ENCODE results near the gene MED9.

The MED9 gene

DNA sequence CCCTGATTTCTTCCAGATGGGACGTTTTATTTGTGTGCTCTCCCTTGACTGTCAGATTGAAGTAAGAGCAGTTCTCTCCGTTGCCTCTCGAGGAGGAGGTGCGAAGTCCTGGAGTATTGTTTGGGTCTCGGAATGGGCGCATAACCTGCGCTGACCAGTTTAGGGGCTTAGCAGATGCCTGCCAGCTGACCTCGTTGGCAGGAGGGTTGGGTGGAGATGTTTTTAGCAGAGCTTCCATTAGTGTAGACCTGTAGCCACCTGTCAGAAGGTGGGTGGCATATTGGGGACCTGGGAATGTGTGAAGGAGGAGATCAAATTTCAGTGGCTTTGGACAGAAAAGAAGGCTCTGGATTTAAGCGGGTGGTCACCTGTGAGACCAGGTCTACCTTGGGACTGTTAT lies 15.8 kb downstream of the MED9 start:
- DNase-seq, result no peak

DNA sequence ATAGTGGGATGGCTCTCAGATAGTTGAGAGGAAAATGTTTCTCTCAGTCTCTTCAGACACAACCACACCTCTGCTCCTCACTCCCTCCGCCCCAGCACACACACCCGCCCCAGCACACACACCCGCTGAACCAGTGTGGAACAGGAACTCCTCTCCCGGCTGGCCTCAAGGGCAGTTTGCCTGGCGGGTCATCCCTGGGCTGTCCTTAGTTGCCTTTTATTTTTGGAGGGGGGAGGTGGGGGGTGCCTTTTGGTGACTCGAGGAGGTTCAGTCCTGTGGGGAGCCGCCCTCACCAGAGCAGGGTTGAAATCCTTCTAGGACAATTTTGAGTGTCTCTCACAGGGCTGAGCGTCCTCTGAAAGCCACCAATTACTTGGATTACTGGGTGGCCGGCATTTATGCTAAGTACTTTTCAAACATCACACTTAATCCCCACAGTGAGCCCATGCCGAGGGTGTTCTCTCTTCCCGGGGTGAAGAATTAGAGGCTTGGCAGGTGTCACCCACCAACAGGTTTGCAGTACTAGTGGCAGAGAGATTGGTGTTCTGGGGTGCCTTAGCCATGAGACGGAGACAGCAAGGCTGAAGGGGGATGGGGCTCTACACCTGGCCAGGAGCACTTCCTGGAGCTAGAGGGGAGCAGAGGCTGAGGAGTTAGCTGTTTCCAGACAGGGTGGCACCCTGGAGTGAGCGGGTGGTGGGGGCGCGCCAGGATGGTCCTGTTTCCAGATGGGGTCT lies 16.6 kb downstream of the MED9 start:
- no peak for DNase-seq

DNA sequence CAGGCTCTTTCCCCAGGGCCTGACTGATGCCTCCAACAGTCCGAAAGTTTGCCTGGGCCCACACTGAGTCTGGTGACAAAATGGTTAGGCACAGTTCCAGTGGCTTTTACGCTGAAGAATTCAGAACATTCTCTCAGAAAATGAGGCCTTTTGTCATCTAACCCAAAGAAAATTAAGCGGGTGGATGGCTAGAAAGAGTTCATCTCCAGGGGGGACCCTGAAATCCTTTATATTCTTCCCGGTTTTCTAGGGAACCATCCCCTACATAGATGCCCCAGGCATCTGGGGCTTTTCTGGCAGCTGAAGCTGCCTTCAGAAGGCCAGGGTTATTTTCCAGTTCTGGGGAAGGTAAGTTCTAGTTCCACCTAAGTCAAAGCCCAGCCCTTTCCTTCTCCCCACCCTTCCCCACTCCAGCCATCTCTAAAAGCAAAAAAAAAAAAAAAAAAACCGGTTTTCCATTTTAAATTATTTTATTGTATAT lies 17.2 kb downstream of the MED9 start:
- DNase-seq, result no peak

DNA sequence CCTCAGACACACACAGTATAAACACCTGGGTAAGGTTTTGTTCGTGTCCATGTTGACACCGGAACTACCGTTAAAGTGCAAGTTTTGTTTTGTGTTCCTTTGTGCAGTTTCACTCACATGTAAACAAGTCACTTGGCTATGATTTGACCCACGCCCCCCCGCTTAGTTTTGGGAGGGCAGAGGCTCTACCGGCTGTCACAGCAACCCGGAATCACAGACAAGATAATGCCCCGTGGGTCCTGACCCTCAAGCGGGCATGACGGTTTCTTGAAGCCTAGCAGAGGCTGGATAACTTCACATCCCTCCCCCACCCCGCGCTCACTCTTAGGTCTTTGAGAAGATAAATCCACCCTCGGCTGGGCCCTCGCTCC lies 17.7 kb downstream of the MED9 start:
- no peak for DNase-seq

DNA sequence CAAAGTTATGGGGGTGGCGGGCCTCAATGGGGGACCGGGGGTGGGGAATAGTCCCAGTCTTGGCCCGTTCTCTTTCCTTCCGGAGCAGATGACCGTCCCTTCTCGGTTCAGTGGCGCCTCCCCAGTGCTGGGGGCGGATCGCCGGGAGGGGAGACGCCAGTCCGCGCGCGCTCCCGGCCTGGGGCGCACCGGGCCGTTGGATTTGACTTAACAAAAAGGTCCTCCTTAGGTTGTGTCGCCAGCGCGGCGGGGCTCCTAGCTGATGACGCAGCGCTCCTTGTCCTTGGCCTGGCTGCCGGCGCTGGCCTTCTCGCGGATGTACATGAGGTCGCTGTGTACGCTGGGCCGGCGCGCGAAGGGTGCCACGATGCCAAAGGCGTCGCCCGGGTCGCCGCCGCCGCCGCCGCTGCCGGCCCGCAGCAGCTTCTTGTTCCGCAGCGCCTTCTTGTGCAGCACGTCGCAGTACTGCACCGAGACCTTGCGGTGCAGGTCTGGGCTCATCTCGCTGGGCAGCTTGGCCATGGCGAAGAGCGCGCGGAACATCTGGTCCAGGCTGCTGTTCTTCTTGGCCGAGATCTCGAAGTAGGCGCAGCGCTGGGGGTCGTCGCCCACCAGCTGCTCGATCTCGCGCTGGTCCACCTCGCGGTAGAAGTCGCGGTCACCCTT lies 18.2 kb downstream of the MED9 start:
- no peak for DNase-seq

DNA sequence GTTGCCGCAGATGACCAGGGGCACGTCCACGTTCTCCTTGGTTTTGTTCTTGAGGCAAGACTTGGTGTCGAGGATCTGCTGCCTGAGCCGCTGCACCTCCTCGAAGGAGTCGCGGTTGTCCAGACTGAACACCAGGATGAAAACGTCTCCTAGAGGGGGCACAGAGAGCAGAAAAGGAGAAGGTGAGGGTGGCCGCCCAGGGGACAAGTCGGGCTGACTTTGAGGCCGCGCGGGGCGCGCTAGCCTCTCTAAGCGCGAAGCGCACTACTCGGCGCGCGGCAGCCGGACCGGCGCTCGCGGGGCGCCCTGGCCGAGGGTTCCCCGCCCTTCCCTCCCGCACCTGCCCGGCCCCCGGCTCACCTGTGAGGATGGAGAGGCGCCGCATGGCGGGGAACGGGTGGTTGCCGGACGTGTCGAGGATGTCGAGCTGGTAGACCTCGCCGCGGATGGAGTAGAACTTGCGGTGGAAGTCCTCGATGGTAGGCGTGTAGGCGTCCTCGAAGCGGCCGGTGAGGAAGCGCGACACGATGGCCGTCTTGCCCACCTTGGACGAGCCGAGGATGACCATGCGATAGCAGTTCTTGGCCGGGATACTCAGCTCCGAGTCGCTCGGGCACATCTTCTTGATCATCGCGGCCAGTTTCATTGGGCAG lies 18.9 kb downstream of the MED9 start:
- no peak for DNase-seq

DNA sequence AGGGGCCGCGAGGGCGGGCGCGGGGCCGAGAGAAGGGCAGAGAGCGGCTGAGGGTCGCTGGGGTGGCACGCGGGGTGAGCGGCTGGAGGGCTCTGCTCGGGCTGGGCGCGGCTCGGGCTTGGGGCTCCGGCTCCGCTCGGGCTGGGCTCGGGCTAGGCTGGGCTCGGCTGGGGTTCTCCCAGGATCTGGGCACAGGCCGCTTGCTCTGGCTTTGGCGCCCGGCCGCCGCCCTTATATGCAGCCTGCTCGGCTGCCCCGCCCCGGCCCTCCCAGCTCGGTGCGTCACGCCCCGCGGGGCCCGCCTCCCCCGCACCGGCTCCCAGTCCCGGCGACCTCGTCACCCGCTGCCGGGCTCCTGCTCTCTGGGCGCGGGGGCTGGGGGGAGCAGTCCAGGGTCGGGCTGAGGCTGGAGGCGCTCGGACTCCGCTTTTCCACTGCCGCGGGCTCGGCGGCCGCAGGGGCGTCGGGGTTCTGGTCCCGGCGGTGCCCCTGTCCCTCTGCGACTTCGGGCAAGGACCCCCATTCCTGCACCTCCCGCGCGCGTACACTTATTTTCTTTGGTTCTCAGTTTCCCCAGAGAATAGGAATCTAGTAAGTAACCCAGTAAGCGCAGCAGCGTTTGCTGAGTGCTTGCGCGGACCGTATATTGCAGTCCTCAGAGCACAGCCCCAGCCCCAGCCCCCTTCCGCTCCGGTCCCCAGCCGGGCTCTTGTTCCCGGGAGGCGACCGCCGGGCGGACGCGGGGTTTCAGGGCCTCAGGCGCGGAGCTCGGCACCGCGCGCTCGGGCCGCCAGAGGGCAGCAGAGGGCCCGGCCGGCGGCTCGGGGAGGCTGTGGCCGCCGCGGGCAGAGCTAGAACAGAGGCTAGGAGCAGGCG lies 19.6 kb downstream of the MED9 start, which contains the start of gene RASD1:
Gene RASD1 (minus strand): TSS at position 207 of the 876 bp plus-strand sequence. CDS start 214 bp downstream, outside the sequence.
- DNase-seq, result no peak

DNA sequence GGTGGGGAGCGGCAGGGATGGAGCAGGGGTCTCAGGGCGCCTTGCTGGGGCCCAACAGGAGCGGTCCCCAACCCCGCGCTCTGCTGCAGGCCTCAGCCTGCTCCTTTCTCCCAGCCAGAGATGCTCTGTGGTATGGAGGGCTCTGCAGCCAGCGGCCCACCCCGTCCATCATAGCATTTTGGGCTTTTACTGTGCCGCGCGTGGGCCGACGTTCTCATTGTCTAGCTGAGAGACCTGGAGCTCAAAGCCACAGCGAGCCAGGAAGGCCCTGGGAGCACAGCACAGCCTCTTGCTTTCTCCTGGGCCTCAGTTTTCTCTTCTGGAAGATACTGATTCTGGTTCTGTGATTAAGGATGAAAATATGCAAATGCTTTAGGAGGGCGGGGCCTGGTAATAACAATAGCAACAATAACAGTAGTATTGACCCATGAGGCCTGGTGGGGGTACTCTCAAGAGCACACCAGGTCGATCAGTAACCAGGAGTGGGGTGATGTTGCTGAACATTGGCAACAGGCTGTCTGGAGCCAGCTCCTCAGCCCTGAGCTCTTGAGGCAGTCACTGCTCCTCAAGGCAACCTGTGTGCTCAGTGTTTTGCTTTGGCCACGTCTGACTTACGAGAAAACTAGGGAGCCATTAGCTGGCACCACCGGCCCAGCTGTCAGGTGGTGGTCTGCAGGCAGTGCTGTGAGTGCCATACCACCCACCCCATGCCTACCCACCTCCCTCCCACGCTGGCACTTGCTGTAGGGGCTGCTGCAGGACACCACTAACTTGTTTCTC lies 20.5 kb downstream of the MED9 start:
- DNase-seq, result no peak

DNA sequence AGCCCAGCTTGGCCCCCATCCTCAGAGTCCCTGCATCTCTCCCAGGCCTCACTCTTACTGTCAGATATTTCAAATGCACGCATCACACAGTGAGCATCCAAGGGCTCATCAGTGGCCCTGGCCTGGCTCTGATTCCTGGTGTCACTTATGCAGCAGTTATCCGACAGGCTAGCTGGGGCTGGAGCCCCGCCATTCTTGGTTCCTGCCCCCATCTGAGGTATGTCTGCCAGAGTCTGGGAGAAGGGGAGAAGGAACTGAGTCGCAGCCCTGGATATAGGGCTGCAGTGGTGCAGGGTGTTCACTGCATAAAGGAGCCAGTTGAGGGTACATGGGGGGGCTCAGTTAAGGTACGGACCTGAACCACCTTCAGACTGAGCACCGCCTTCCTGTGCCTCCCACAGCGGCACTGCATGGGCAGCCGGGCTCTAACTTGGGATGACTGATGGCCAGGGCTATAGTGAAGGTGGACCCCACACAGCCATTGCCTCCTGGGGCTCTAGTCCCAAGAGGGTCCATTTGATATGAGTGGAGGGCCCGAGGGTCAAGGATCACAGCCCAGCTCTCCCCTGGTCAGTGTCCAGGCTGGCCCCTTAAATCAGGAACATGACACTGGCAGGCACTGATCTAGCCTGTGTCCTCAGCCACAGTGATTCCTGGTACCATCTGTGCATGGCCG lies 21.2 kb downstream of the MED9 start:
- DNase-seq, result no peak

DNA sequence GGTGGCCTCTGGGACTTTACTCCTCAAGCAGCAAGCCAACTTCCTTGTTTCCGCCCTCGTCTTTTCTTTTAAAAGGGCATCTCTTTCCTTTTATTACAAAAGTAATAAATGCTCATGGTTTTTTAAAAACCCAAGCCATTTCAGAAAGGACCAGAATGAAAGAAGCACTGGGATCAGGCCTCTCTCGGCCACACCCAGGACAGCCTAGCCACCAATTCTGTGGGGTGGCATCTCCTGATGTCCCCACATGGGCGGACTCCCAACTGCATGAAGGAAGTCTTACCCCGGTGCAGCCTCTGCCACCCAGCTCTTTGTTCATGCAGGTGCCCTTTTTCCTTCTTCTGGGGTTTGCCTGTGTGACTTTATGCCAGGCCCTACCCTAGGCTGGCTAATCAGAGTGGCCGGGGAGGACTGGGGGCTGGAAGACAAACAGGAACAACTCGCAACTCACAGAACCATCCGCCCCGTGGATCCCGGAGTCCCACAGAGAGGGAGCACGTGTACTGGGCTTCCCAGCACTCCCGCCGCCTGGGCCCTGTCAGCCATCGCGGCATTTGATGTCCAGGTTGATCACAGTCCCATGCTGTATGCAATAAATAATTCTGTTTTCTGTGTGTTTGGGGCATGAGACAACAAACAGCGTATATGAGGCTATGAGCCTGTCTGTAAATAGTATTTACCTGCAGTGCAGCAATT lies 22.0 kb downstream of the MED9 start:
- no peak for DNase-seq

DNA sequence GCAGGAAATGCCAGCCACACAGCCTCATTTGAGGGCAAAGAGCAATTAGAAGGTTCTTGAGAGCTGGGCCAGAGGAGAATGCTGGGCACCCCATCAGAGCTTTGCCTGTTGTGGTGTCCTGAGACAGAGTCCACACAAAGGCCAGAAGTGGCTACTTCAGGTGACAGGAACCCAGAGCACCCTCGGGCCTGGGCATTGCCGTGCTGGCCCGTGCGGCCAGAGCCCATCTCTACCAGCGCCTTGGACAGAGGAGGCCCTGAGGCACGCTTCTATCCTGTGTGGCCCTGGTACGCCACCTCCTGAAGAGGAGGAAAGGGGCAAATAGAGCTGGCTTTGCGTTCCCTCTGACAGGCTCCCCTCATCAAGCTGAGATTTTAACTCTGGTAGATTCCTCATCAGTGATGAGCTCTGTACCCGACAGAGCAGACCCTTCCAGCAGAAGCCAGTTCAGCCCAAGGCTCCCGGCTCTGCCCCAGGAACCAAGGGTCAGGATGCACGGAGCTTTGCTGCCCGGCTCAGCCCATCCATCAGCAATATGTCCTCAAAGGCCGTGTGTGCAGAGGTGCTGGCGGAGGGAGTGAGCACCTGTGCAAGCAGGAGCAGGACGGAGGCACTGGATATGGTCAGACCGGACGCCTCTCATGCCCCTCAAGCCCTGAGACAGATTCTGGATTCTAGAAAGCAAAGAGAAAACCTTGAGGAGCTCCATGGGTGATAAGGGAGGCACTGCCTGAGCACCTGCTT lies 22.8 kb downstream of the MED9 start:
- no peak for DNase-seq

DNA sequence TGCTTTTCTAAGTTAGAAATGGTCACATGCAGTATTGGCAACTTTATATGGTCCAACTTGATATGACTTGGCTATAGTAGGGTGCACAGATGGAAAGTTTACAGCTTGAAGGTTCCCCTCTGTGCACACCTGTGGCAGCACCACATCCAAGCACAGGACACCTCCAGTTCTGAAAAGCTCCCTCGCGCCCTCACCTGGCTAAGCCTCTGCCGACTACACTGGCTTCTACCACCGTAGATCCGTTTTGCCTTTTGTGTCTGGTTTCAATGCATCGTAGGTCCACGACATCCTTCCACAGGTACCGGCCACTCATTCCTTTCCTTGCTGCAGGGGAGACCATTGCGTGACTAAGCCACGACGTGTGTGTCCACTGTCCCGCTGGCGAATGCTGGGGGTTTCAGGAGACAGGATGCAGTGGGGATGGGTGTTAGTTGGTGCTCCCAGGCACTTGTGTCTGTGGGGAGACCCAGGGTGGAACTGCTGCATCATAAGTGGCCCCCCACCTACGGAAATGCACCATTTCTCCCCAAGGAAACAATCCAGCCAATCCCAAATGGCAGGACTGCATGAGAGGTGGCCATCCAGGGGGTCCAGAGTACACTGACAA lies 24.3 kb downstream of the MED9 start:
- no peak for DNase-seq

DNA sequence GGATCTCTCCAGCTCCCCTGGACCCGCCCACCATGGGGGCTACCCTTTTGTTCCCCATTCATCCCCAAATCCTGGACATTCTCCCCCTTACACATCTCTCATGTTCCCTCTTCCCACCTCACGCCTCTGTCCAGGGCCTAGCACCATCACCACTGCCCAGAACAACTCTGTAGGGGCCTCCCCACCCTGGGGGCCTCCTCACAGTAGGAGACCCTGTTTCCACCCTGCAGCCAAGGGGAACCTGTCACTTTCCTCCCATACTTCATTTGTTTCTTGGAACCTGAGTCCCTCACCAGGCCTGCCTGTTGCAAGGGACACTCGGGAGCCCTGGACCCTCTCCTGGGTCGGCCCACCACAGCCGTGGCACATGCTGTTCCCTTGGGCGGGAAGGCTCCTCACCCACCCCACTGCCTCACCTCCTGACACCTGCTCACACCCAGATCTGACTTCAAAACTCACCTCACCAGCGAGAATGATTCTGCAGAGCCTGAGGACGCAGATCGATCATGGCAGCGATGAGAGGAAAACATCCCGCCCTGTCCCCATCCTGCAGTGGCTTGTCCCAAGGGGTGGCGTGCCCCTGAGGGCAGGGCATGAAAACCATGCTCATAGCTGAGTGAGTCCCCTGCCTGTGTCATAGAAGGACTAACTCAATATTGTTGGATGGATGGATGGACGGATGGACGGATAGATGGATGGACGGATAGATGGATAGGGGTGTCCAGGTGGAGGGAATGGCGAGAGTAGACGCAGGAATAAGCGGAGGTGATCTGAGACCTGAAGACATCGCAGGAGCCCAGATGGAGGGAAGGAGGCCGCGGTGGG lies 26.2 kb downstream of the MED9 start:
- no peak for DNase-seq

DNA sequence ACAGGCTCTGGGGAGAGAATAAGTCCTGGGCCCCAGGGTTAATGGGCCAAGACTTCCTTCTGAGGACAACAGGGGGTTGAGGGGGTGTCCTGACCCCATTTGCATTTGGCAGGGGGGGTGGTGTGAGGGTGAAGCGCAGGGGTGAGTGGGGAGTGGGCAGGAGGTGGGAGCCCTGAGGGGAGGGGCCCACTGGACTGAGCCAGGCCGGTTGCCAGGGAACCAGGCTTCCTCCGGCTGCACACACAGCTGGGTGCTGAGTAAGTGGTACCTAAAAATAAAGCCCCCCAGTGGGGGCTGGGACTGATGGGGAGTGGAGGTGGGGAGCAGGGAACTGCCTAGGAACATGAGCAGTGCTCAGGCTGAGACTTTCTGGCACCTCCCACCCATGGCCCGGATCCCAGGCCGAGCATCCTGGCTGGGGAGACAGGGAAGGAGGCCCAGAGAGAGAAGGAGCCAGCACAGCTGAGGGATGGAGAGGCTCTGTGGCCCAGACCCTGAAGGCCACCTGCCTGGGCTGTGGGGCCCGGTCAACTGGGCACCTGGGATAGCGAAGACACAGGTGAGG lies 26.8 kb downstream of the MED9 start:
- no peak for DNase-seq

DNA sequence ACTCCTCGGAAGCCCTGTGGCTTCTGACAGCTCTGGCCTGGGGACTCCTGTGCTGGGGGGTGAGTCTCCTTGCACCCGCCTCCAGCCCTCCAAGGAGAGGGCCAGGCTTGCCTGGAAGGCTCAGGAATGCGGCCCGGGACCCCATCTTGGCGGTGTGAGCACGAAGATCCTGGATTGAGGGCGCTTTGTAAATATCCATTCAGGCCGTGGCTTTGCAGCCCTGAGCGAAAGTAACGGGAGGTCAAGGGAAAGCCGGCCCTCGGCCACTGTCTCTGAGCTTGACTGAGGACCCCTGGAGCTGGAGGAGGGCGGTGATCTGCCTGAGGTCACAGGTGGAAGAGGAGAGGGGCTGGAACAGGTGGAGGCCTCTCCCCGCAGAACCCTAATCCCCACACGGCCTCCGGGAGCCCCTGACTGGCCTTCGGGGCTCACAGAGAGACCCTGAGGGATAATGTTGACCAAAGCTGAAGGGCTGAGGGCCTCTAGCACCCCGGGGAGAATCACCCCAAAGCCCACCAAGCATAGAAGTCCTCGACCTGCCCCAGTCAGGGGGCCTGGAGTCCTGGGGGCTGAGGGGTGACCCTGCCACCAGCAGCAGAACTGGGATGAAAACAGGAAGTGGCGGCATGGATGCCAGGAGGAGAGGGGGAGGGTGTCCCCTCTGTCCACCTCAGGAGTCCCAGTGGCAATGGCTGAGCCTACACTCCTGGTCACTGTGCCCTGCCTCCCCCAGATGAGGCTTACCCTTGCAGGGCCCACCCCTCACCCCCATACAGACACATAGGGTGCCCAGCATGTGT lies 27.7 kb downstream of the MED9 start:
- DNase-seq, result no peak

DNA sequence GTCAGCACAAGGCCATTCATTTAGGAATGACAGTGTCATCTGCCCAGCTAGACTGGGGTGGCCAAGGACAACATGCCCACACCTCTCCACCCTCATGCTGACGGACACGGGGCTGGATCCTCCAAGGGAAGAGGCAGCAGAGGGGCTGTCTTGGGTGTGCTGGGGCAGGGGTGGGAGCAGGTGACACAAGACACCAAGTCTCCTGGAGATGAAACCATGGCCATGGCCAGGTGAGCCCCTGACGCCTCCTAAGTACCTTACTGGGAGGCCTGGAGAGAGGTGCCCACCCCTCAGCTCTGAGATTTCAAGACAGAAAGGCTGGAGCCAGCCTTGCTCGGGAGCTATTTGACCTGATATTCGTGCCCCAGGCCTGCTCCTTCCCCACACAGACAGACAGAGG lies 28.4 kb downstream of the MED9 start:
- no peak for DNase-seq

DNA sequence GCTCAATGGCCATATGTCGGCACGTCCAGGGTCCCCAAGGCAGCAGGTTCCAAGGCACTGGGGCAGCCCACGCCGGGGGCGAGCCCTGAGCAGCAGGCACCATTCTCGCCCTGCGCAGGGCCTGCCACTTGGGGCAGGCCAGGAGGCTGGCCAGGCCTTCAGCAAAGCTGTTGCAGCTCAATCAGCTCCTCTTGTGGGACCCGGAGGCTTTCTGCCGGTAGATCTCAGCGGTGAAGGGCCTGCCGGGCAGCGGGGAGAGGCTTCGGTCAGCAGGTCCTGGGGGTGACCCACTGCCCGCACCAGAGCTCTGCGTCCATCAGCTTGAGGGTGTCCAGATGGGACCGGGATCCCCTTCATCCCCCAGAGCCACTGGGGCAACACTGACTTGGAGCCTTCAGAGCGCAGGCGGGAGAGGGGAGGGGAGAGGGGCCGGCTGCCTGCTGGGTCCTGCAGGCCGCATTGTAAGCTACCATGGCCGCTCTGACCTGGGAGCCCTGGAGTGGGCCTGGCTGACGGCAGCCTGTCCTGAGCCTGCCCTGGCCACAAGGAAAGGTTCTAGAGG lies 28.9 kb downstream of the MED9 start:
- DNase-seq, result no peak

Measured in KG1 (cell line).